ENCODE data around the gene VSIG2.

DNA sequence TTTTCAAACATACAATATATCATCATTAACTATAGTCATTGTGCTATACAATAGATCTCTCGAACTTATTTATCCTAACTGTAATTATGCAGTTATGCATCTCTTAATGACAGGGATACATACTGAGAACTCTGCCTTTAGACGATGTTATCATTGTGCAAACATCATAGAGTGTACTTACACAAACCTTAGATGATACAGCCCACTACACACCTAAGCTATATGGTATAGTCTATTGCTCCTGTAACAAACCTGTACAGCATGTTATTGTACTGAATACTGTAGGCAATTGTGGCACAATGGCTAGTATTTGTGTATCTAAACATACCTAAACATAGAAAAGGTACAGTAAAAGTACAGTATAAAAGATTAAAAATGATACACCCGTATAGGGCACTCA lies 39.7 kb downstream of the VSIG2 start:
- no peak for TF ChIP-seq POLR2A (IDR thresholded peaks at IDR 0.05; ENCODE audit: low read depth, low read length)
- TF ChIP-seq POLR2AphosphoS5 (IDR thresholded peaks at IDR 0.05; ENCODE audit: insufficient read depth, low read depth, low read length): no peak
- TF ChIP-seq, protein P1, sequence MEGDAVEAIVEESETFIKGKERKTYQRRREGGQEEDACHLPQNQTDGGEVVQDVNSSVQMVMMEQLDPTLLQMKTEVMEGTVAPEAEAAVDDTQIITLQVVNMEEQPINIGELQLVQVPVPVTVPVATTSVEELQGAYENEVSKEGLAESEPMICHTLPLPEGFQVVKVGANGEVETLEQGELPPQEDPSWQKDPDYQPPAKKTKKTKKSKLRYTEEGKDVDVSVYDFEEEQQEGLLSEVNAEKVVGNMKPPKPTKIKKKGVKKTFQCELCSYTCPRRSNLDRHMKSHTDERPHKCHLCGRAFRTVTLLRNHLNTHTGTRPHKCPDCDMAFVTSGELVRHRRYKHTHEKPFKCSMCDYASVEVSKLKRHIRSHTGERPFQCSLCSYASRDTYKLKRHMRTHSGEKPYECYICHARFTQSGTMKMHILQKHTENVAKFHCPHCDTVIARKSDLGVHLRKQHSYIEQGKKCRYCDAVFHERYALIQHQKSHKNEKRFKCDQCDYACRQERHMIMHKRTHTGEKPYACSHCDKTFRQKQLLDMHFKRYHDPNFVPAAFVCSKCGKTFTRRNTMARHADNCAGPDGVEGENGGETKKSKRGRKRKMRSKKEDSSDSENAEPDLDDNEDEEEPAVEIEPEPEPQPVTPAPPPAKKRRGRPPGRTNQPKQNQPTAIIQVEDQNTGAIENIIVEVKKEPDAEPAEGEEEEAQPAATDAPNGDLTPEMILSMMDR (IDR thresholded peaks at IDR 0.05; ENCODE audit: extremely low read depth in 1 of 2, insufficient read depth in 1 of 2, low read depth in 1 of 2, low read length in 2 of 2): no peak
- no peak for TF ChIP-seq JUN (IDR thresholded peaks at IDR 0.05; ENCODE audit: borderline replicate concordance, insufficient read depth, insufficient read length, low read depth)
- no peak for TF ChIP-seq MYC (IDR thresholded peaks at IDR 0.05; ENCODE audit: low read depth, low read length)
